Ascending aorta (tissue), 2 donors: Measurements from ENCODE around the gene DCAF8. TPM values are rescaled to one million over a fixed set of nuclear protein-coding genes. Genes with fewer than 3 reads are reported as not detected.
A peak's percentile ranks its signal among the peaks of the same experiment; 100 is the strongest.

Source experiments
- DNase-seq, 2 donors: peaks; one replicate each; pipeline ENCODE4 v3.0.0-alpha.2; 2019; ENCODE audit warnings: low spot score in 2 of 2
- H3K27ac ChIP-seq, 2 donors: fragments of 200-600 bp; sonication (generic); one replicate each; pipeline ENCODE4 v1.5.1; 2016 to 2017; ENCODE audit warnings: mild to moderate bottlenecking in 1 of 2
- H3K27me3 ChIP-seq: fragments of 200-600 bp; sonication (generic); one replicate; pipeline ENCODE4 v1.5.1; 2017
- H3K36me3 ChIP-seq, 2 donors: fragments of 200-600 bp; sonication (generic); one replicate each; pipeline ENCODE4 v1.5.1; 2016
- H3K4me1 ChIP-seq, 2 donors: fragments of 200-600 bp; sonication (generic); one replicate each; pipeline ENCODE4 v1.5.1; 2016 to 2017; ENCODE audit warnings: mild to moderate bottlenecking in 1 of 2
- H3K4me3 ChIP-seq, 2 donors: fragments of 200-600 bp; sonication (generic); one replicate each; pipeline ENCODE4 v1.5.1; 2016 to 2017; ENCODE audit warnings: mild to moderate bottlenecking in 1 of 2
- H3K9me3 ChIP-seq, 2 donors: fragments of 200-600 bp; sonication (generic); one replicate each; pipeline ENCODE4 v1.5.1; 2016
- CTCF ChIP-seq, 3 experiments: fragments of 200-600 bp in 2 of 3; fragments of 450-650 bp in 1 of 3; sonication (generic) in 2 of 3; IDR thresholded peaks; one replicate each; pipeline ENCODE4 v1.5.1; 2016 to 2019; ENCODE audit warnings: antibody characterized with exemption in 3 of 3, mild to moderate bottlenecking in 1 of 3, moderate library complexity in 1 of 3
- intact Hi-C: fragments of 100-400 bp; cut with DNase I; formaldehyde crosslinking; loops from one replicate; pipeline ENCODE4 v1.15.1; 2023
- total RNA-seq: library from RNA; depleted of rRNA; stranded (reverse); fragments of >200 nt; gene quantifications from one replicate; pipeline ENCODE4 v1.1.0, GENCODE V29; 2016

The DCAF8 gene
- total RNA-seq, 1 donor from 2014 or later = 68.9 TPM

- DNase-seq = no peak
- Histone ChIP-seq H3K4me3 (peak overlapping the region; percentile 87 to 94), H3K27me3 (no peaks in the 10 kb centered on the region), H3K27ac (peak overlapping the region; percentile 94 to 98), H3K36me3 (peaks cover 0 to 20% of the 10 kb centered on the region in 2 donors), H3K9me3 (no peaks in the 10 kb centered on the region), H3K4me1 (peaks cover 3 to 47% of the 10 kb centered on the region in 2 donors)
- intact Hi-C loops = loop anchor here (5.0 to 10.0 kb wide), 2 partner anchors 56 to 1188 kb away; partner anchors contain the start of gene DCAF8
- no peak for TF ChIP-seq CTCF (IDR thresholded peaks at IDR 0.05)
Measured at GRCh38 chr1:160206421-160207117, 55.8 kb downstream of the DCAF8 start.

- Histone ChIP-seq H3K4me1 (peaks cover 3 to 47% of the 10 kb centered on the region in 2 donors), H3K36me3 (peaks cover 0 to 14% of the 10 kb centered on the region in 2 donors), H3K27ac (peak overlapping the region; percentile 94 to 98), H3K9me3 (no peaks in the 10 kb centered on the region), H3K27me3 (no peaks in the 10 kb centered on the region), H3K4me3 (peak overlapping the region; percentile 87 to 94)
- TF ChIP-seq CTCF (IDR thresholded peaks at IDR 0.05) = no peak
- intact Hi-C loops = loop anchor here (5.0 to 10.0 kb wide), 2 partner anchors 56 to 1189 kb away; partner anchors contain the start of gene DCAF8
- DNase-seq = peak; percentile 58 to 85
Measured at GRCh38 chr1:160206036-160206389, 56.3 kb downstream of the DCAF8 start.

GRCh38 chr1:160205242-160206035 lies 56.9 kb downstream of the DCAF8 start, which contains the start of gene PEA15:
Gene PEA15 (plus strand): TSS chr1:160205384. CDS start chr1:160211545, 6,161 bp downstream.
- intact Hi-C loops = loop anchor here (2.0 to 10.0 kb wide), 3 partner anchors 13 to 1189 kb away; partner anchors contain the start of gene DCAF8

GRCh38 chr1:160204526-160205241 lies 57.7 kb downstream of the DCAF8 start:
- no peaks in the 10 kb centered on the region for H3K27me3 ChIP-seq
- H3K36me3 ChIP-seq = peaks cover 0 to 7% of the 10 kb centered on the region in 2 donors
- no peak for TF ChIP-seq CTCF (IDR thresholded peaks at IDR 0.05)
- no peak for DNase-seq
- H3K27ac ChIP-seq = peak overlapping the region; percentile 94 to 98
- H3K4me1 ChIP-seq = peaks cover 0 to 35% of the 10 kb centered on the region in 2 donors
- H3K4me3 ChIP-seq = peak overlapping the region; percentile 87 to 94
- H3K9me3 ChIP-seq = no peaks in the 10 kb centered on the region
- intact Hi-C loops = loop anchor here (1.0 to 10.0 kb wide), 4 partner anchors 11 to 1190 kb away; partner anchors contain the start of gene DCAF8

More at GRCh38 chr1:160205242-160206035, 56.9 kb downstream of the DCAF8 start, which contains the start of gene PEA15:
- Histone ChIP-seq H3K27me3 (no peaks in the 10 kb centered on the region), H3K4me1 (peaks cover under 1 to 42% of the 10 kb centered on the region in 2 donors), H3K36me3 (peaks cover 0 to 9% of the 10 kb centered on the region in 2 donors), H3K4me3 (peak within 1 kb of the TSS; percentile 87 to 94), H3K27ac (peak within 1 kb of the TSS; percentile 94 to 98), H3K9me3 (no peaks in the 10 kb centered on the region)
- no peak for TF ChIP-seq CTCF (IDR thresholded peaks at IDR 0.05)
- DNase-seq = peak in 1 of 2 donors; percentile 85

- no peak overlapping the region for H3K4me3 ChIP-seq
- H3K36me3 ChIP-seq = no peaks in the 10 kb centered on the region
- DNase-seq = no peak
- peaks cover 0 to 4% of the 10 kb centered on the region in 2 donors for H3K4me1 ChIP-seq
- H3K27ac ChIP-seq = no peak overlapping the region
- no peaks in the 10 kb centered on the region for H3K9me3 ChIP-seq
- intact Hi-C loops = loop anchor here (10.0 kb wide), 1 partner anchor 1194 kb away; no protein-coding TSS in a partner anchor
- H3K27me3 ChIP-seq = no peaks in the 10 kb centered on the region
- TF ChIP-seq CTCF (IDR thresholded peaks at IDR 0.05) = no peak
Measured at GRCh38 chr1:160200786-160201185, 61.6 kb downstream of the DCAF8 start.
